ENCODE measurements around the gene TMX1. TPM values are rescaled to one million over a fixed set of nuclear protein-coding genes. Genes with fewer than 3 reads are reported as not detected.

The TMX1 gene
- total and polyA plus RNA-seq, 2 of the 8 experiments (the other 6 are each of a cell fraction or from before 2014, with no cell fraction given), result 26.6 to 84.0 TPM

- no peak overlapping the region for H3K27ac ChIP-seq (ENCODE audit: low read depth, low read length)
- no peak overlapping the region for H3K18ac ChIP-seq (ENCODE audit: extremely low read depth, low read length)
- 64% methylated on average over 1 of the region's 1 CpG; no CpG with 5 or more reads in 1 of the 2 experiments for WGBS, 2 experiments (ENCODE audit: extremely low coverage in 1 of 2, insufficient coverage in 1 of 2, insufficient read length in 1 of 2, insufficient replicate concordance in 2 of 2, low coverage in 1 of 2, low lambda C conversion rate in 2 of 2, missing lambda C conversion rate in 1 of 2)
- FAIRE-seq (no peak), DNase-seq (ENCODE audit: low read depth in 1 of 2, low spot score in 2 of 2) (no peak)
- no peak overlapping the region for H3K4ac ChIP-seq (replicated peaks; ENCODE audit: insufficient read length, low read depth, low read length)
- H3K36me3 ChIP-seq (ENCODE audit: control insufficient read depth in 2 of 4, insufficient read depth in 4 of 4, low read length in 3 of 4), result no peaks in the 10 kb centered on the region
- H3K9ac ChIP-seq (replicated peaks in 1 of 4; ENCODE audit: extremely low read depth in 1 of 4, low read depth in 3 of 4, low read length in 3 of 4), result no peak overlapping the region
- no peak overlapping the region for H3K56ac ChIP-seq (replicated peaks; ENCODE audit: insufficient read length, low read depth, low read length)
- no peak overlapping the region for H3K4me2 ChIP-seq (ENCODE audit: insufficient read depth in 1 of 2, low read depth in 2 of 2, low read length in 2 of 2)
- H4K91ac ChIP-seq (replicated peaks; ENCODE audit: insufficient read length, low read length), result no peak overlapping the region
- no peaks in the 10 kb centered on the region for H3K79me2 ChIP-seq (ENCODE audit: control insufficient read depth in 1 of 2, insufficient read depth in 2 of 2, low read length in 2 of 2)
- POLR2A ChIA-PET (ENCODE audit: partially characterized antibody), result interaction anchor here (1.5 kb wide), 1 partner anchor 9 kb away, joined by 3 read pairs; no protein-coding TSS in a partner anchor
- no peak overlapping the region for H2BK20ac ChIP-seq (ENCODE audit: low read length)
- no peak overlapping the region for H2BK12ac ChIP-seq (ENCODE audit: low read depth, low read length)
- H4K20me1 ChIP-seq (replicated peaks in 1 of 2; ENCODE audit: control insufficient read depth in 1 of 2, insufficient read depth in 2 of 2, low read length in 2 of 2), result no peaks in the 10 kb centered on the region
- H3K23ac ChIP-seq (ENCODE audit: insufficient read length), result no peak overlapping the region
- H4K8ac ChIP-seq (ENCODE audit: extremely low read depth, insufficient read depth, low read length), result no peak overlapping the region
- H2BK120ac ChIP-seq (replicated peaks; ENCODE audit: low read depth, low read length), result no peak overlapping the region
- no peaks in the 10 kb centered on the region for H3K23me2 ChIP-seq (ENCODE audit: low read depth, low read length)
- no peaks in the 10 kb centered on the region for H3K9me3 ChIP-seq (ENCODE audit: insufficient read depth in 2 of 2, low read depth in 1 of 2, low read length in 1 of 2)
- no peak overlapping the region for H3K14ac ChIP-seq (ENCODE audit: insufficient read length)
- no peak overlapping the region for H2BK15ac ChIP-seq (ENCODE audit: low read length)
- CTCF ChIA-PET (ENCODE audit: partially characterized antibody), result interaction anchor here (1.2 to 4.0 kb wide), 4 partner anchors 36 to 481 kb away, joined by 3 to 17 read pairs (median 4); no protein-coding TSS in a partner anchor
- H2AFZ ChIP-seq (ENCODE audit: low read length), result no peak overlapping the region
- peaks cover 0 to 4% (median 0%) of the 10 kb centered on the region in 4 experiments; a peak in 2 of 7 replicates for H3K4me1 ChIP-seq (replicated peaks in 1 of 4; ENCODE audit: control insufficient read depth in 3 of 4, insufficient read depth in 4 of 4, low read length in 3 of 4)
- no peak overlapping the region for H2BK5ac ChIP-seq (ENCODE audit: low read depth, low read length)
- no peaks in the 10 kb centered on the region for H3K79me1 ChIP-seq (ENCODE audit: low read depth, low read length)
- H2AK5ac ChIP-seq (ENCODE audit: low read depth, low read length), result no peak overlapping the region
- H4K5ac ChIP-seq (ENCODE audit: insufficient read length, low read depth, low read length), result no peak overlapping the region
- H3K4me3 ChIP-seq (ENCODE audit: extremely low read depth in 1 of 4, insufficient read depth in 2 of 4, low read depth in 3 of 4, low read length in 4 of 4), result no peak overlapping the region
- no peaks in the 10 kb centered on the region for H3K27me3 ChIP-seq (replicated peaks in 1 of 4; ENCODE audit: control insufficient read depth in 3 of 4, extremely low read depth in 1 of 4, insufficient read depth in 3 of 4, low read length in 3 of 4)
- TF ChIP-seq SIX5 (IDR thresholded peaks at IDR 0.05; ENCODE audit: low read depth, low read length) (no peak), RFX5 (IDR thresholded peaks at IDR 0.05; ENCODE audit: borderline replicate concordance, low read depth, low read length) (no peak), HDAC2 (IDR thresholded peaks at IDR 0.05; ENCODE audit: borderline replicate concordance in 1 of 2, low read depth in 2 of 2, low read length in 2 of 2) (no peak), JUND (IDR thresholded peaks at IDR 0.05; ENCODE audit: low read length) (no peak), SIN3A (conservative IDR thresholded peaks at IDR 0.05 in 1 of 2, IDR thresholded peaks at IDR 0.05 in 1 of 2; ENCODE audit: low read depth in 1 of 2, low read length in 2 of 2) (no peak), MAFK (IDR thresholded peaks at IDR 0.05; ENCODE audit: low read depth, low read length) (no peak), ZNF274 (IDR thresholded peaks at IDR 0.05; ENCODE audit: borderline replicate concordance, extremely low read depth, low read length) (no peak), ATF2 (IDR thresholded peaks at IDR 0.05; ENCODE audit: low read length) (no peak), CHD2 (IDR thresholded peaks at IDR 0.05; ENCODE audit: low read length) (no peak), KDM4A (IDR thresholded peaks at IDR 0.05; ENCODE audit: low read depth, low read length, severe bottlenecking) (no peak), CTBP2 (IDR thresholded peaks at IDR 0.05; ENCODE audit: borderline replicate concordance, insufficient read depth, insufficient read length, low read length) (no peak), POLR2A (IDR thresholded peaks at IDR 0.05; ENCODE audit: control extremely low read depth in 1 of 2, low read depth in 2 of 2, low read length in 2 of 2) (no peak)
Observed at GRCh38 chr14:51298895-51299294, 58.8 kb downstream of the TMX1 start.

Measured in H1 (cell line).